T47D (cell line): ENCODE results near the gene CLDN22.
"Not testable (repeated sequence)": the region's sequence is repeated elsewhere in the genome, so short reads cannot be mapped to it uniquely, and the experiment has no call there.

ENCODE experiments used
- DNase-seq, 2 experiments: peaks; one replicate each; pipeline versions ENCODE4 v3.0.0 to v3.0.0-alpha.2; 2011 to 2012; ENCODE audit warnings: low read depth in 1 of 2, low spot score in 1 of 2
- JUND ChIP-seq: IDR thresholded peaks from 2 replicates; pipeline ENCODE4 v1.6.1; 2012; ENCODE audit warnings: low read depth
- in situ Hi-C: cut with HindIII; loops from 2 replicates; pipeline ENCODE4 v1.10.0; 2016; ENCODE audit warnings: low sequenced_read_pairs, low pct_unique_long_range_greater_than_20kb

Gene CLDN22

GRCh38 chr4:183342541-183343533 lies 22.8 kb upstream of the CLDN22 start:
- no peak for TF ChIP-seq JUND
- no peak for DNase-seq
- in situ Hi-C loops: no loop called here

DNA sequence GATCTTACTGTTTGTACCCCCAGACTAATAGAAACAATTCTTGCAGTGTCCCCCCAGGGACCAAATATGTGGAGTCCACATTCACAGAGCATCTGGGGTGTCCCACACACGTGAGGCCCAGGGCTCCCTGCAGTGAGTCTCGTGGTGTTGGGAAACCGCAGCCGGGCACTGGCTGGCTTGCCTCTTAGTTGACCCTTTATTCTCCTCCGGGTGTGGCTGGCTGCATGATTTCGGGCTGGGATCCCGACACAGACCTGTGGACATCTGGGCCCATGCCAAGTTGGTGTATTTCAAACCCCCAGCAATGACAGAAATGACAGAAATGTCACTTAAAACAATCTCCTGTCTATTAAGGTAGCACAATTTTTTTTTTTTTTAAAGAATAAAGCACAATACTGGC lies 17.8 kb upstream of the CLDN22 start:
- no peak for TF ChIP-seq JUND
- DNase-seq: no peak
- in situ Hi-C loops: no loop called here

DNA sequence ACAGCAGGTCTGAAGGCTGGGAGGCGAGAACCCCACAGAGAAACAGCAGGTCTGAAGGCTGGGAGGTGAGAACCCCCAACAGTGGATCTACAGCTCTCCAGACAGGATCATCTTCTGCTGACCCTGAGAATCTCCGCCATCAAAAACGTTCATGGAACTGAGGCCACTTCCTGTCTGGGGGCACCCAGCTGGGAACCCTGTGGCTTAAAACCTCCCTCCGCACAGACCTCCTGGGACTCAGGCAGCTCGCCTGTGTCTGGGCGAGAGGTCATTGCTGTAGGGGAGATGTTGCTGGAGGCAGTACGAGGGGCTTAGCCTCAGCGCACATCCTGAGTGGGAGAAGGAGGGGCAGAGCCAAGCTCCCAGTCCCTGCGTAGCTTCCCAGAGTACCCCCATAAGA lies 17.3 kb upstream of the CLDN22 start:
- TF ChIP-seq JUND: no peak
- in situ Hi-C loops: no loop called here
- DNase-seq: no peak

GRCh38 chr4:183335369-183335940 lies 15.4 kb upstream of the CLDN22 start:
- no peak for TF ChIP-seq JUND
- in situ Hi-C loops: no loop called here
- no peak for DNase-seq

DNA sequence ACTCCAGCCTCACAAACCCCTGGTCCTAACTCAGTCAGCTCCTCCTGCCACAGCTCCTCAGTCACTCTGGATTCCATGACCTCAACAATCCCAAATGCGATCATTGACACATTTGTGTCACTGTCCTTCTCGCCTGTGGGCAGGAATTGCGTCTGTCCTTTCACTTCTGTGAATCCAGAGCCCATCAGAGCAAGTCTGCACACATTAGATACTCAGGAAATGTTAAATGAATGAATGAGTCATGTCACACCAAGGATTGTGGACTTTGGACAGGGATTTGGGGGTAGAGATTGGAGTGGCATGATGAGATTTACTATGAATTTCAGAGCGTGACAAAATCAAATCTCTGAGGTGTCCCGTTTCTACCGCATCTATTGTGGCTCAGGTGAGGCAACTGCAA lies 13.9 kb upstream of the CLDN22 start:
- peak in 1 of 2 experiments; percentile 9 for DNase-seq
- TF ChIP-seq JUND: no peak
- in situ Hi-C loops: no loop called here

GRCh38 chr4:183333202-183333601 lies 13.1 kb upstream of the CLDN22 start:
- DNase-seq: no peak
- no peak for TF ChIP-seq JUND
- in situ Hi-C loops: no loop called here

DNA sequence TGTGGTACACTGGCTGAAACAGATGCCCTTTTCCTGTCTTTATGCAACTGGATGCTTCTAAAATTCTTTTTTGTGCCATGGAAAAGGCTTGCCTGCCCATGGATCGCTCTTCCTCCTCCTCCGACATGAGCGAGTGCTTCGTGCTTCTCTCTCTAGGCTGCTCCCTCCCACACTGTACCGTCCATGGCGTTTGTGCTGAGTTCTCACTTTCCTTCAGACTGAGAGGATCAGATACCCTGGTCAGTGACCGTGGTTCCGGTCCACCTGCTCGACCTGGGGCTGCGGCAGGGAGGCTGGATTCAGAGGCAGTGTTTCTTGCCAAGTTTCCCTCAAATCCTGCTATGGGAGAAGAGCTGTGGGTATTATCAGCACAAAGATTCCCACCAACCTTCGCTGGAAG lies 12.4 kb upstream of the CLDN22 start:
- no peak for DNase-seq
- in situ Hi-C loops: no loop called here
- TF ChIP-seq JUND: no peak

GRCh38 chr4:183330841-183331240 lies 10.8 kb upstream of the CLDN22 start:
- in situ Hi-C loops: no loop called here
- no peak for TF ChIP-seq JUND
- DNase-seq: no peak

DNA sequence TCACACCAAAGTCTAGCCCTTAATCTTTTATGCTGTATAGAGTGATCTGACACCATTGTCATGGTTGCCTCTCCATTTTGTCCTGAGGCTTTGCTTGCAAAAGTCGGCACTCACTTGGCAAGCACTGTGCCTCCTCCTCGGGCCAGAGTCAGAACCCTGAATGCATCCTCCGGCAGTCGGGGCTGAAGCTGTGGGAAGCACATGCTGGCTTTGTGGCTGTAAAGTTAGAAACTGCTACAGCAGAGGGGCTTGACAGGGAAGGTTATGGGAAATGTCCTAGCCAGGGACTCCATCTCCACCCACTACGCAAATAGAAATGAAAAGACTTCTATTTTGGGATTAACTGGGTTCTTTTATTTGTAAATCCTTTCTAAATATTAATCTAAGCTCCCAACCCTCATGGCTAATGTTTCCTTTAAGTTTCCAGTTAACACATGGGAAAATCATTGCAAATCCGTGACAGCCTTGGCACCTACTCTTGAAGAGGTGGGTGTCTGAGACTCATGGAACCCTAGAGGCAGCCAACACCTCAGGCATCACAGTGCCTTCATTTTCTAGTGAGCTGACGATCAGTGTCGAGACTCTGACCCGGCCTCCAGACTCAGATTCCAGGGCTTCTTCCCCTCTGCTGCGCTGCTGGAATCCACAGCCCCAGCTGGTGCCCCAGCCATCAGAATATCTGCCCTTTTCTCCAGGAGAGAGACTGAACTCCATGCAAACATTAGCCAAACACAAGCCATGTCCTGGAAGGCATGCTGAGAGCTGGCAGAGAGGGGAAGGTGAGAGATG lies 10.1 kb upstream of the CLDN22 start:
- TF ChIP-seq JUND: no peak
- no peak for DNase-seq
- in situ Hi-C loops: no loop called here

DNA sequence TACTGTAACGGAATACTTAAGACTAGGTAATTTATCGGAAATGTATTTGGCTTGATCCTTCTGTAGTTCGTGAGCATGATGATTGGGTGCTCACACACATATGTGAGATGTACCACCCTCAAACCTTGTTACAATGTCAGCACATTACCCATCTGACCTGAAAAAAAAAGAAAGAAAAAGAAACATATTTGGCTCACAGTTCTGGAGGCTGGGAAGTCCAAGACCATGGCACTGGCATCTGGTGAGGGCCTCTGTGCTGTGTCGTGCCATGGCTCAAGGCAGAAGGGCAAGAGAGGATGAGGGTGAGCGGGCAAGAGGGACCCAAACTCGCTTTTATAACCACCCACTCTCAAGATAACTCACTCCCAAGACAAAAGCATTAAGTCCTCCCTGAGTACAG lies 9.2 kb upstream of the CLDN22 start:
- in situ Hi-C loops: no loop called here
- TF ChIP-seq JUND: no peak
- no peak for DNase-seq

- in situ Hi-C loops: no loop called here
- TF ChIP-seq JUND: no peak
- no peak for DNase-seq
Observed at GRCh38 chr4:183328832-183329231, 8.8 kb upstream of the CLDN22 start.

DNA sequence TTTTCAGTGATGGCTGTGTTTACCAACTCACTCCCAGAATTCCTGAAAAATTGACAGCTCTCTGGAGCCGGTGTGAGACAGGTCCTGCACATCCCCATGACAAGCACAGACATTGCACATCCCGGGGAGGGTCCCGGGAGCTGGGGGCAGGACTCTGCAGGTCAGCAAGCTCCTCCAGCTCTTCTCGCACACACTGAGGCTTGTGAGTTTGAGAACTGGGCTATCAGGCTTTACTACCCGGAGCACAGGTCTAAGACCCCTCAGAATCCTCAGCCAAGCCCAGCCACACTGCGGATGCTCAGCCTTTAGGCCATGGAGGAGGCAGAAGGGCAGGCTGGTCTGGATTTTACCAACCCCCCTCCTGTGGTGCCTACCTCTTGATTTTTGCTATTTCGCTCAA lies 7.8 kb upstream of the CLDN22 start:
- no peak for DNase-seq
- in situ Hi-C loops: no loop called here
- no peak for TF ChIP-seq JUND

GRCh38 chr4:183326853-183327252 lies 6.8 kb upstream of the CLDN22 start:
- in situ Hi-C loops: no loop called here
- DNase-seq: no peak
- no peak for TF ChIP-seq JUND

DNA sequence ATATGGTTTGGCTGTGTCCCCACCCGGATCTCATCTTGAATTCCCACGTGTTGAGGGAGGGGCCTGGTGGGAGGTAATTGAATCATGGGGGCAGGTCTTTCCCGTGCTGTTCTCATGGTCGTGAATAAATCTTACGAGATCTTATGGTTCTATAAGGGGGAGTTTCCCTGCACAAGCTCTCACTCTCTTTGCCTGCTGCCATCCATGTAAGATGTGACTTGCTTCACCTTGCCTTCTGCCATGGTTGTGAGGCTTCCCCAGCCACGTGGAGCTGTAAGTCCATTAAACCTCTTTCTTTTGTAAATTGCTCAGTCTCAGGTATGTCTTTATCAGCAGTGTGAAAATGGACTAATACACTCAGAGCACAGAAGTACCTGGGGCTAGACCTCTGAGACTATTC lies 6.3 kb upstream of the CLDN22 start:
- in situ Hi-C loops, DNase-seq: not testable (repeated sequence)
